Transverse colon (tissue), 4 donors: ENCODE data around the gene PDHB.

Experiments used
- EP300 ChIP-seq: sonication (generic); formaldehyde crosslinking; IDR thresholded peaks from one replicate; pipeline ENCODE4 v1.6.1; 2017; ENCODE audit warnings: antibody characterized with exemption, low read depth
- POLR2A ChIP-seq: fragments of 450-650 bp; IDR thresholded peaks from one replicate; pipeline ENCODE4 v1.6.1; 2016; ENCODE audit warnings: antibody characterized with exemption, mild to moderate bottlenecking, moderate library complexity
- POLR2AphosphoS5 ChIP-seq, 3 donors: sonication (generic); formaldehyde crosslinking; IDR thresholded peaks; one replicate each; pipeline ENCODE4 v1.6.1; 2016; ENCODE audit warnings: antibody characterized with exemption in 3 of 3
- TF ChIP-seq, protein P1 (sequence below), 5 experiments: fragments of 200-600 bp in 3 of 5; fragments of 450-650 bp in 2 of 5; sonication (generic) in 3 of 5; IDR thresholded peaks; 1 replicate in 2 of 5; 2 replicates in 3 of 5; pipeline ENCODE4 v1.5.1; 2016 to 2017; ENCODE audit warnings: antibody characterized with exemption in 5 of 5, inconsistent platforms in 3 of 5, mild to moderate bottlenecking in 2 of 5, moderate library complexity in 1 of 5

DNA sequence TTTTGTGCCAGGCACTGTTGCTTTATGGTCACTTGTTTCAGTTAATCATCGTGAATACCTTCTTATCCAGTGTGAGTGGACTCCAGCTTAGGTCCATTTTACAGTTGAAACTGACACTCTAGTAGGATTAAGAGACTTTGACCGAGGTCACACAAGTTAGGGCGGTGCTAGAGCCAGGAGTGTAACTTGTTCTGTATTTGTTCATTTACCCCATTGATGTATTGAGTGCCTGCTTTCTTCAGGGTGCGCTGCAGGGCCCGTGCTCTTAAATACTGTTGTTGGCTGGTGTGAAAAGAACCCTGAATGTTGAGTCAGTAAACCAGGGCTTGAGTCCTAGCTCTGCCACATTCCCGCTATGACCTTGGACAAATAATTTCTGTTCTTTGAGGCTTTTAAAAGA is 15.4 kb downstream of the PDHB start:
- no peak for TF ChIP-seq POLR2A
- no peak for TF ChIP-seq POLR2AphosphoS5 (IDR thresholded peaks at IDR 0.05)
- TF ChIP-seq, protein P1, sequence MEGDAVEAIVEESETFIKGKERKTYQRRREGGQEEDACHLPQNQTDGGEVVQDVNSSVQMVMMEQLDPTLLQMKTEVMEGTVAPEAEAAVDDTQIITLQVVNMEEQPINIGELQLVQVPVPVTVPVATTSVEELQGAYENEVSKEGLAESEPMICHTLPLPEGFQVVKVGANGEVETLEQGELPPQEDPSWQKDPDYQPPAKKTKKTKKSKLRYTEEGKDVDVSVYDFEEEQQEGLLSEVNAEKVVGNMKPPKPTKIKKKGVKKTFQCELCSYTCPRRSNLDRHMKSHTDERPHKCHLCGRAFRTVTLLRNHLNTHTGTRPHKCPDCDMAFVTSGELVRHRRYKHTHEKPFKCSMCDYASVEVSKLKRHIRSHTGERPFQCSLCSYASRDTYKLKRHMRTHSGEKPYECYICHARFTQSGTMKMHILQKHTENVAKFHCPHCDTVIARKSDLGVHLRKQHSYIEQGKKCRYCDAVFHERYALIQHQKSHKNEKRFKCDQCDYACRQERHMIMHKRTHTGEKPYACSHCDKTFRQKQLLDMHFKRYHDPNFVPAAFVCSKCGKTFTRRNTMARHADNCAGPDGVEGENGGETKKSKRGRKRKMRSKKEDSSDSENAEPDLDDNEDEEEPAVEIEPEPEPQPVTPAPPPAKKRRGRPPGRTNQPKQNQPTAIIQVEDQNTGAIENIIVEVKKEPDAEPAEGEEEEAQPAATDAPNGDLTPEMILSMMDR (IDR thresholded peaks at IDR 0.05): no peak
- TF ChIP-seq EP300: no peak
